Natural killer cell treated with Interleukin-12 subunit alpha and Interleukin-12 subunit beta and Interleukin-15 and Interleukin-18, amount 100 ng/mL, for 72 hours (primary cell): ENCODE results near the gene PFN3. TPM values are rescaled to one million over a fixed set of nuclear protein-coding genes. Genes with fewer than 3 reads are reported as not detected.

Experiments
- ATAC-seq, 2 donors: fragments of 150-1000 bp; cut with Tn5 transposase in 1 of 2; sonication (Bioruptor Pico), chemical (Tn5 transposase) in 1 of 2; 2 replicates each; pipeline ENCODE4 v1.10.0; 2021
- DNase-seq: peaks from one replicate; pipeline ENCODE4 v3.0.0; 2022; ENCODE audit warnings: low spot score
- H3K27ac Mint-ChIP-seq, 2 donors: 1 replicate in 1 of 2; 2 replicates in 1 of 2; pipeline ENCODE4 v1.8.0; 2022; ENCODE audit warnings: mixed read lengths in 2 of 2, mild to moderate bottlenecking in 1 of 2, moderate library complexity in 1 of 2
- H3K27me3 Mint-ChIP-seq, 2 donors: 1 replicate in 1 of 2; 2 replicates in 1 of 2; pipeline ENCODE4 v1.8.0; 2022; ENCODE audit warnings: mixed read lengths in 2 of 2
- H3K36me3 Mint-ChIP-seq: one replicate; pipeline ENCODE4 v1.8.0; 2022; ENCODE audit warnings: mixed read lengths
- H3K4me1 Mint-ChIP-seq, 2 donors: 1 replicate in 1 of 2; 2 replicates in 1 of 2; pipeline ENCODE4 v1.8.0; 2022; ENCODE audit warnings: low read depth in 2 of 2, mixed read lengths in 2 of 2, mild to moderate bottlenecking in 1 of 2
- H3K4me3 Mint-ChIP-seq: one replicate; pipeline ENCODE4 v1.8.0; 2022; ENCODE audit warnings: mixed read lengths
- H3K9me3 Mint-ChIP-seq: 2 replicates; pipeline ENCODE4 v1.8.0; 2022; ENCODE audit warnings: mixed read lengths
- total RNA-seq, 2 donors: library from RNA; stranded (reverse); gene quantifications; one replicate each; pipeline ENCODE4 v1.2.3, GENCODE V29; 2022

Gene PFN3
- total RNA-seq, 2 donors from 2014 or later: not detected

DNA sequence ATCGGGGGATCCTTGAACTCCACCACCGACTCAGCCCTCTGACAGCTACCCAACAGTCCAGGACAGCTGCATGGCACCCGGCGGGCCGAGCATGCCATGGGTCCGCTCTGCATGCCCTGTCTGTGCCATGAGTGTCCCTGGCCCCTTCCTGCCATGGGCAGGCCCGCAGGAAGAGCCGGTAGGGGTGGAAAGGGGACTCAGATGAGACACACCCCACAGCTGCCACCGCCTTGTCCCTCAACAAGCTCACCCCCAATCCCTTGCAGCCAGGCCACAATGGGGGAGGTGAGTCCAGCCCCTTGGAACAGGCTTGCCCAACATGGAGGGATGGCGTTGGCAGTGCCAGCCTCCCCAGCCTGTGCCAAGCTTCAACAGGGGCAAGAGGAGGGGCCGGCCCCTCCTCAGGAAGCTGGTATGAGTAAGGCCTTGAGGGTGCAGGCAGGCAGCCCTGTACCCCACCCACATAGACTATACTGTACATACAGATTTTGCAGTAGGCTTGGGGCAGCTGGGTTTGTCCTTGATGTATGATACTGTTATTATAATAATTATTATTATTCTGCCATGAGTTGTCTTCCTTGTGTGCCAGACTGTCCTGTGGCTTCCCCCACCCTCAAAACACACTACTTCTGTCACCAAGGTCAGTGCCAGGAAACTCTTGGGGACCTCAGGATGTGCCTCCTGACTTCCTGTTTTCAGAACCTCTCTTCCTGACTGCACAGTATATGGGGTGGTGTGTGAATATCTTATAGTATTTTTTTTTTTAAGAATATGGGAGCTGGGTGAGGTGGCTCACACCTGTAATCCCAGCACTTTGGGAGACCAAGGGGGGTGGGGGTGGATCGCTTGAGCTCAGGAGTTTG lies 28.2 kb downstream of the PFN3 start:
- Mint-ChIP-seq H3K27ac (peak overlapping the region; percentile 53 to 78), H3K27me3 (no peaks in the 10 kb centered on the region), H3K9me3 (no peaks in the 10 kb centered on the region), H3K36me3 (peaks cover 6% of the 10 kb centered on the region), H3K4me1 (peaks cover 18 to 25% of the 10 kb centered on the region in 2 donors), H3K4me3 (peak overlapping the region; percentile 24)
- no peak for DNase-seq
- peak in 1 of 2 donors; percentile 71 for ATAC-seq

DNA sequence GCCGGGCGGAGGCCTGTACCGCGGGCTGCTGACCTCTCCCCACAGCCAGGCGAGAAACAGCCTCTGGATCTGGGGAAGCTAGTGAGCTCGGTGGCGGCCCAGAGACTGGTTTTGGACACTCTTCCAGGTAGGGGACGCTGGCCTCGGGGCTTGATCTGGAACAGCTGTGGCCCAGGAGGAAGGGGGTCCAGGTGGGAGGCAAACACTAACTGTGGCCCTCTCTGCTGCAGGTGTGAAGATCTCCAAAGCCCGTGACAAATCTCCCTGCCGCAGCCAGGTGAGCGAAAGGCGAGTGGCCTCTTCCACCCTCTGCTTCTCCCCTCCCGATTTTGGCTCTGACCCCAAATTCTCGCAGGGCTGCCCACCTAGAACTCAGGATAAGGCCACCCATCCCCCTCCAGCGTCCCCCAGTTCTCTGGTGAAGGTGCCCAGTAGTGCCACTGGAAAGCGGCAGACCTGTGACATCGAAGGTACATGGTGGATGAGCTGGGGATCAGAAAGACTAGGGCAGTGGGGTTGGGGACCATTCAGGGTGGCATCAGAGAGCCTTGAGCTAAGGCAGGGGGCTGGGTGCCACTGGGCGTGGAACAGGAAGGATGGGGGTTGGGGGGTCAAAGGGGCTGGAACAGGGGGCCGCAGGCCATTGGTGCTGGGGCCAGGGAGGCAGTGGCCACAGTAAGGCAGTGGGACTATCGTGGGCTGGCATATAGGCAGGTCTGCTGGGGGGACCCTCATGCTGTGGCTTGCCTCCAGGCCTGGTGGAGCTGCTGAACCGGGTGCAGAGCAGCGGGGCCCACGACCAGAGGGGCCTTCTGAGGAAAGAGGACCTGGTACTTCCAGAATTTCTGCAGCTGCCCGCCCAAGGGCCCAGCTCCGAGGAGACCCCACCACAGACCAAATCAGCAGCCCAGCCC lies 29.1 kb downstream of the PFN3 start:
- H3K27ac Mint-ChIP-seq: peak overlapping the region in 1 of 2 donors; percentile 53
- DNase-seq (no peak), ATAC-seq (no peak)
- H3K36me3 Mint-ChIP-seq: peaks cover 6% of the 10 kb centered on the region
- H3K4me1 Mint-ChIP-seq: peaks cover 18 to 25% of the 10 kb centered on the region in 2 donors
- H3K4me3 Mint-ChIP-seq: no peak overlapping the region
- H3K27me3 Mint-ChIP-seq: no peaks in the 10 kb centered on the region
- no peaks in the 10 kb centered on the region for H3K9me3 Mint-ChIP-seq

GRCh38 chr5:177370488-177371119 lies 29.9 kb downstream of the PFN3 start:
- Mint-ChIP-seq H3K4me1 (peaks cover 20 to 27% of the 10 kb centered on the region in 2 donors), H3K9me3 (no peaks in the 10 kb centered on the region), H3K36me3 (peaks cover 6% of the 10 kb centered on the region), H3K4me3 (no peak overlapping the region), H3K27me3 (no peaks in the 10 kb centered on the region), H3K27ac (no peak overlapping the region)
- DNase-seq (peak; percentile 71), ATAC-seq (peak in 1 of 2 donors; percentile 91)

- no peak for ATAC-seq
These were observed 30.6 kb downstream of the PFN3 start for GRCh38 chr5:177369645-177370440.

GRCh38 chr5:177368869-177369644 lies 31.4 kb downstream of the PFN3 start:
- ATAC-seq: no peak
- H3K27me3 Mint-ChIP-seq: no peaks in the 10 kb centered on the region
- no peak for DNase-seq
- peaks cover 30 to 40% of the 10 kb centered on the region in 2 donors for H3K4me1 Mint-ChIP-seq
- peak overlapping the region; percentile 62 to 76 for H3K27ac Mint-ChIP-seq
- no peaks in the 10 kb centered on the region for H3K9me3 Mint-ChIP-seq
- H3K4me3 Mint-ChIP-seq: no peak overlapping the region
- peaks cover 6% of the 10 kb centered on the region for H3K36me3 Mint-ChIP-seq

More at GRCh38 chr5:177369645-177370440, 30.6 kb downstream of the PFN3 start:
- Mint-ChIP-seq H3K4me1 (peaks cover 22 to 33% of the 10 kb centered on the region in 2 donors), H3K36me3 (peaks cover 6% of the 10 kb centered on the region), H3K4me3 (no peak overlapping the region), H3K27me3 (no peaks in the 10 kb centered on the region), H3K27ac (peak overlapping the region; percentile 62 to 76), H3K9me3 (no peaks in the 10 kb centered on the region)
- DNase-seq: no peak

- H3K4me3 Mint-ChIP-seq: no peak overlapping the region
- DNase-seq (no peak), ATAC-seq (no peak)
- peaks cover 38 to 42% of the 10 kb centered on the region in 2 donors for H3K4me1 Mint-ChIP-seq
- no peaks in the 10 kb centered on the region for H3K9me3 Mint-ChIP-seq
- H3K27ac Mint-ChIP-seq: peak overlapping the region in 1 of 2 donors; percentile 76
- no peaks in the 10 kb centered on the region for H3K27me3 Mint-ChIP-seq
- H3K36me3 Mint-ChIP-seq: peaks cover 6% of the 10 kb centered on the region
These were observed 32.2 kb downstream of the PFN3 start for GRCh38 chr5:177367981-177368868.

DNA sequence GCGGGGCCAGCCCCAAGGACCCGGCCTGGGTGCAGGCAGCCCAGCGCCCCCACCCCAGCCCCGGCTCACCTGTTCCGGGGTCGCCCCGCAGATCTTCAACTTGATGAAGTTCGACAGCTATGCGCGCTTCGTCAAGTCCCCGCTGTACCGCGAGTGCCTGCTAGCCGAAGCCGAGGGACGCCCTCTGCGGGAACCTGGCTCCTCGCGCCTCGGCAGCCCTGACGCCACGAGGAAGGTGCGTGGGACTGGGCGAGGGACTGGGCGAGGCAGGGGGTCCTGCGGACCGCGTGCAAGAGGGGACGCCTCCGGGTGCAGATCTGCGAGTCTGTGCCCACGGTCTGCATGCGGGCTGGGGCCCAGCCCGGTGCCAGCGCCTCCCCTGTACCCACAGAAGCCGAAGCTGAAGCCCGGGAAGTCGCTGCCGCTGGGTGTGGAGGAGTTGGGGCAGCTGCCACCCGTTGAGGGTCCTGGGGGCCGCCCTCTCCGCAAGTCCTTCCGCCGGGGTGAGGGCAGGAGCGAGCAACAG lies 33.1 kb downstream of the PFN3 start:
- no peak for ATAC-seq
- Mint-ChIP-seq H3K27ac (no peak overlapping the region), H3K4me3 (no peak overlapping the region), H3K27me3 (no peaks in the 10 kb centered on the region), H3K36me3 (peaks cover 6% of the 10 kb centered on the region), H3K9me3 (no peaks in the 10 kb centered on the region), H3K4me1 (peaks cover 38 to 44% of the 10 kb centered on the region in 2 donors)
- no peak for DNase-seq

DNA sequence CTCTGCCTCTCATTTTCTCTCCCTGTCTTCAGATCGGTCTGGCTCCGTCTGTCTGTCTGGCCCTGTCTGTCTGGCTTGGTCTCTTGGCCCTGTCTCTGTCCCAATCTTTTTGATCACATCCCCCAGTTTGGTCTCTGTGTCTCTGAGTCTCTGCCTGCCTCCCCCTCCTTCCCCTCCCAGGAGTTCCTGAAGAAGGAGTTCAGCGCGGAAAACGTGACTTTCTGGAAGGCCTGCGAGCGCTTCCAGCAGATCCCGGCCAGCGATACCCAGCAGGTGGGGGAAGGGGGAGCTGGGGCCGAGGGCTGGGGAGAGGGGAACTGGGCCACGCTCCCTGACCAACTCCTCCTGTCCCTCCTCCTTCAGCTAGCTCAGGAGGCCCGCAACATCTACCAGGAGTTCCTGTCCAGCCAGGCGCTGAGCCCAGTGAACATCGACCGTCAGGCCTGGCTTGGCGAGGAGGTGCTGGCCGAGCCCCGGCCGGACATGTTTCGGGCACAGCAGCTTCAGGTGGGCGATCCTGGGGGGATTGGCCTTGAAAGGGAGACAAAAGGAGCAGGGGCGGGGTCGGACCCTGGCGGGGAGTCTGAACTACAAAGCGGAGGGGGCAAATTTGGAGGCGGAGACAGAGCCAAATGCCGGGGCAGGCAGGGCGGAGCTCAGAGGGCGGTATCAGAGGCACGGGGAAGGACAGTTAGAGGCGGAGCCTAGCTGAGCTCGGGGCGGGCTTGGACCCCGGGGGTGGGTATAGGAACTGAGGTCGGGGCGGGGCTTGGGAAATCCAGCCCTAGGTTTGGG lies 33.7 kb downstream of the PFN3 start:
- H3K4me3 Mint-ChIP-seq: no peak overlapping the region
- no peak for ATAC-seq
- peaks cover 6% of the 10 kb centered on the region for H3K36me3 Mint-ChIP-seq
- H3K9me3 Mint-ChIP-seq: no peaks in the 10 kb centered on the region
- H3K27me3 Mint-ChIP-seq: no peaks in the 10 kb centered on the region
- H3K27ac Mint-ChIP-seq: no peak overlapping the region
- H3K4me1 Mint-ChIP-seq: peaks cover 42 to 50% of the 10 kb centered on the region in 2 donors
- DNase-seq: no peak

- H3K36me3 Mint-ChIP-seq: peaks cover 6% of the 10 kb centered on the region
- no peaks in the 10 kb centered on the region for H3K9me3 Mint-ChIP-seq
- H3K27me3 Mint-ChIP-seq: no peaks in the 10 kb centered on the region
- ATAC-seq: no peak
- no peak overlapping the region for H3K4me3 Mint-ChIP-seq
- no peak for DNase-seq
- H3K27ac Mint-ChIP-seq: no peak overlapping the region
- H3K4me1 Mint-ChIP-seq: peaks cover 44 to 48% of the 10 kb centered on the region in 2 donors
These were observed 34.5 kb downstream of the PFN3 start for GRCh38 chr5:177365845-177366527.

DNA sequence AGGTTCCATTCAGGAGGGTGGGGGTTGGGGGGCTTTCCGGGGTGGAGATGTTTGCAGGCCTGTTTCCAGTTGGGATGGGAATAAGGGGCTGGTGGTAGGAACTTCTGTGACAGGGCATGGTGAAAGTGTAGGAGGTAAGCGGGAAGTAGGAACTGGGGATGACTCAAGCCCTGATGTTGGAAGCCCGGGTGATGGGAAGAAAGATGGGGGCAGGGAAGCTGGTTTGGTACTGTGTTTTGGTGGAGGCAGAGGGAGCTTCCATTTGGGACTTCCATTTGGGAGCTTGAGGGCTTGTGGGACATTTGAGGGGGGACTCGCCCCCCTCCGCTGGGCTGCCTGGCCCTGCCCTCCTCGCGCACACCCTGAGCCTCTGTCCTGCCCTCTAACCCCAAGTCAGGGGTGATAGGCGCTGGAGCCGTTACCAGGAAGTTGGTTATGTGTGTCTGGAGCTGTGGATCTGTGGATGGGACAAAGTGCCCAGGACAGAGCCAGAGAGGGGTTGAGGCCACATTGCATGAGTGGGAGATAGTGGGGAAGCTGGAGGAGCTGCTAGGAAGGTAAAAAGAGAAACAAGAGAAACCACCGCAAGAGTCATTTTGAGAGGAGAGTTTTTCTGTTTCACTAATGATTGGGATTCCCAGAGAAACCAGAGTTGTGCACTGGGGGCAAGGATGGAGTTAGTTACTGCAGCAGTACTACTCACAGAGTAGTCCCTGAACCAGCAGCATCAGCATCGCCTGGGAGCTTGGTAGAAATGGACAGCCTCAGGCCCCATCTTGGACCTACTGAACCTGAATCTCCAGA lies 36.1 kb downstream of the PFN3 start:
- Mint-ChIP-seq H3K36me3 (peaks cover 6% of the 10 kb centered on the region), H3K4me3 (peak overlapping the region; percentile 70), H3K27me3 (no peaks in the 10 kb centered on the region), H3K9me3 (no peaks in the 10 kb centered on the region), H3K4me1 (peaks cover 51 to 53% of the 10 kb centered on the region in 2 donors), H3K27ac (peak overlapping the region; percentile 59 to 76)
- DNase-seq (no peak), ATAC-seq (peak; percentile 52 to 74)
